GM21528 (cell line): Measurements from ENCODE around the gene CCDC190.
"Not testable (repeated sequence)": the region's sequence is repeated elsewhere in the genome, so short reads cannot be mapped to it uniquely, and the experiment has no call there.

Source experiments
- ATAC-seq: cut with Tn5 transposase; IDR thresholded peaks from one replicate; pipeline ENCODE4 v1.9.1; 2021; ENCODE audit warnings: mild to moderate bottlenecking, moderate library complexity; ENCODE audit not compliant: unreplicated experiment, low FRiP score

Gene CCDC190

DNA sequence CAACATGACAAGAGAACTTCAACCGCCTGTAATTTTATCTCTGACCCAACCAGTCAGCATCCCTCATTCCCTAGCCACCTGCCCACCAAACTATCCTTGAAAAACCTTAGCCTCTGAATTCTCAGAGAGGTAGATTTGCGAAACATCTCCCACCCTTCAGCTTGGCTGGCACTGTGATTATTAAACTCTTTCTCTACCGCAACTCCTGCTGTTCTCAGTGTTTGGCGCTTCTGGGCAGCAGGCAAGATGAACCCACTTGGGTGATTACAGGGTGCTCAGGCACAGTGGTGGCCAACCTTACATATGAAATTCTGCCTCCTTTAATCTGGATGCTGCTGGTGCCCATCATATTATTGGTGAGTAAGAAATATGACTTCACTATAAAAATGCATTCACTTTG lies 22.1 kb downstream of the CCDC190 start:
- no peak for ATAC-seq

DNA sequence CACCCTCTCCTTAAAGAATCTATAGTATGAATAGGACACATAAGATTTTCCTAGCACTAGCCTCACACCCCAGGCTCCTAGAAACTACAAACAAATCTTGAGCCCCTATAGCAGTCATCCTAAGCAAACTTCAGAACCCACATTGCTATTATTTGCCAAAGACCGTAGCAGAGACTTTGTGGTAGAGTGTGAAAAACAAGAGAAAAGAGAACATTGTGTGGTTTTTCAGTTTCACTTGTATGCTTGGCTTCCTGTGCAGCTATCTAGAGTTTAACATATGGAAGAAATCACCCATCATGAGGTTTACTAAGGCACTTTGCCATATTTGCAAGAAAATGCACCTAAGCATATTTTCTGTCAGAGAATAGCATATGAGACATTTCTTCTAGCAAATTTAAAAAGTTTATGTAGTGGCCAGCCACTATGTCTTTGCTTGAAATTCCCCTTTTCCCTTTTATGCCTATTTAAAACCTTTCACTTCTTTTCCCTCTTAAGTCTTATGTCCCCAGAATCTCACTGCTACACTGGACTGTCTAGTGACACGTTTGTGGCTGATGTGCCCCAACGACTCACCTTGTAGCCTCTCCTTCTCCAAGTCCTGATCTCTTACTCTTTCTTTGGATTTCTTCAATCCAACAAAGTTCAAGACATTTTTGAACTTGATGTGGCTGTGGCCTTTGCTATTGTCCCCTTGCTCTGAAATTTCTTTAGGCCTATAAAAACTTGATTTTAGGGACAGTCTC lies 25.6 kb downstream of the CCDC190 start:
- ATAC-seq: peak; percentile 89

DNA sequence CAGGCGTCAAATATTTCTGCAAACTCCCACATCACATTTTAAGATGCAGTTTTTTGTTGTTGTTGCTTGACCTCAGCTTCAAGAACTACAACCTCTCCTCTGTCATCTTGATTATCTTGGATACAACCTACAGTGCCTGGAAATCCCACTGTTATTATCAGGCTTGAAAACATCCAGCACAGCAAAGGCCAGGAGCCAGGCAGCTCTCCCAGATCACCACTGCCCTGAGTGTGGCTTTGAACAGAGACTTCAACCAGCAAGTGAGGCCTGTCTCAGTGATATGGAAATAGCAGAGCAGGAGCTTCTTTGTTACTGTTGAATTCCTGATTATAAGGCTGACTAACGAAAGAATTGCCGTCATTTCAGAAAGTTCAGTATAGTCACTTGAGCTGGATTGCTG lies 28.5 kb downstream of the CCDC190 start:
- no peak for ATAC-seq

DNA sequence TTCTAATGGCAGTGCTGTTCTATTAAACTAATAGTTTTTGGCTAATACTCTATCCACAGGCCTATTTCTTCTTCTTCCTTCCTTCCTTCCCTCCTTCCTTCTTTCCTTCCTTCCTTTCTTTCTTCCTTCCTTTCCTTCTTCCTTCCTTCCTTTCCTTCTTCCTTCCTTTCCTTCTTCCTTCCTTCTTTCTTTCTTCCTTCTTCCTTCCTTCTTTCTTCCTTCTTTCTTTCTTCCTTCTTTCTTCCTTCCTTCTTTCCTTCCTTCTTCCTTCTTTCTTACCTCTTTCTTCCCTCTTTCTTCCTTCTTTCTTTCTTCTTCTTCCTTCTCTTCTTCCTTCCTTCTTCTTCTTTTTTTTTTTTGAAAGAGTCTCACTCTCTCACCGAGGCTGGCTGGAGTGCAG lies 31.7 kb downstream of the CCDC190 start:
- ATAC-seq: no peak

DNA sequence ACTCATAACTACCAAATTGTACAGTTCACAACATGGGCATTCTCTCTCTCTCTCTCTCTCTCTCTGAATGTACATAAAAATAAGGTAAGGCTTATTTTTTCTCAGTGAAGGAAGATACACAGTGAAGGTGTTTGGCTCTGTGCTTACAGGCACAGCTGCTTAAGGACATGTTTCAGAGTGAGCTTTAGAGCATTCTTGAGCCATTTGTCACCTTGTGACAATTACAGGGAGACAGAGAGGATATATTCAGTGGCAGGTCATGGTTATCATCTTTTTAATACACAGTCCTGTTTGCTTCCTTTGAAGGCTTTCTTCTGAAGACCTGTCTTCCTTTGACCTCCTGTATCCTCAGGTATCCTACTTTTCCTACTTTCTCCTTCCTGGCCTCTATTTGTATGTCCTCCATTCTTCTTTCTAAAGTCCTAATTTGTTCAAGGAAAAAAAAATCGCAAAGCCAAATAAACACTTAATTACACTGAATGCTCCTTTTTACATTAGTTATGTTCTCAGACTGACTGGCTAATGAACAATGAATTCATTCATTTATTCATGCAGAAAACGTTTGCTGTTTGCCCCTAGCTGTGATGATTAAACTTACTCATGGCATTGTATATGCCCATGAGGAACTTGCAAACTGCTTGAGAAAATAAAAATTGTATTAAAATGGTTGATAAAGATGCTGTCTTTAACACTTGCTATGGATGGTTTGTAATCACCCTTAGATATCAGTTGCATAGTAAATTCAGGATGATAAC lies 37.0 kb downstream of the CCDC190 start:
- ATAC-seq: no peak

DNA sequence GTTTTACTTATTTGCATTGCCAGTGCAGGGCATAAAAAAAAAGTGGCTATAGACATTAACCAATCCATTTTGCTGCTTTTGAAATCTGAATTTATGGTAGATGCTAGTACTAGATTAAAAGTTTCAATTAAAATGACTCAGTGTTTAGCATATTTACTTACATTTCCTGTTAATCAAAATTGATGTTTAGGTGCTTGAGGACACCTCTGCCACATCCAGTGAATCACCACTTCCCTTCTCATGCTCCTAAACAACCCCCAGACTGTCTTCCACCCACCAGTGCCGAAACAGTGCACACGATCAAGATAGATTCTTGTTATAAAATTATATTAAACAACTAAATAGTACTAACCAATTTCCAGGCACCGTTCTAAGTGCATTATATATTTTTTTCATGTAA lies 37.7 kb downstream of the CCDC190 start:
- no peak for ATAC-seq

DNA sequence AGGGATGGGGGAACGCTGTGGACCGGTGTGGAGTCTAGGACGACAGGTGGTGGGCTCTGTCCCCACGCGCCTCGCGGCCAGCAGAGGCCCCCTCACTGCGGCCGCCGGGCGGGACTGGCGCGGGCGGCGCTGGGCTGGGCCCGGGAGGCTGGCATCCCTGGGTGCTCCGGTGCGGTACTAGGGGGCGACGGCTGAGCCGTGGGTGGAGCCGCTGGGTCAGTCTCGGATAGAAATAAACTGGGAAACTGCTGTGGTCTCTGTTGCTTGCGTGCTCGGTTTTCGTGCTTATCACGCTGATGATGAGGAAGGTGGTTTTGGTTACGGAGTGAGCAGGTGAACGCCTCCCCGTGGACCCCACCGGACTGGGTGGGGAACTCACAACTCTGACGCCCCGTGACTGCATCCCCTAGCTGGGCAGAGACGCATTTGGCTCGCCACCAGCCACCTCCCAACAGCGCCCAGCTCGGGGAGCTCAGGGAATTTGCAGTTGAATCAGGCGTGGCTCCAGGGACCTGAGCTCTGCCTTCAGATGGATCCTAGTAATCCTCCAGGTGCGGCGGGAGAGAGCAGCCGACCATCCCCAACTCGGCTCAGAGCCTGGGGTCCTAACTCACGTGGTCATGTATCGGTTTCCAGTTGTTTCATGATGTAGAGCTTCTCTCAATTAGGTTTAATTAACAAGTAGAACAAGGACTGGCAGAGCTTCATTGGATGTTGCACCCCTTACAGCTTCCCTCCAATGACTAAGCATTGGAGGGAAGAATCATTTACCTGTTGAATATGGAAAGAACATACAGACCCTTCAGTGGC lies 38.4 kb downstream of the CCDC190 start:
- no peak for ATAC-seq

DNA sequence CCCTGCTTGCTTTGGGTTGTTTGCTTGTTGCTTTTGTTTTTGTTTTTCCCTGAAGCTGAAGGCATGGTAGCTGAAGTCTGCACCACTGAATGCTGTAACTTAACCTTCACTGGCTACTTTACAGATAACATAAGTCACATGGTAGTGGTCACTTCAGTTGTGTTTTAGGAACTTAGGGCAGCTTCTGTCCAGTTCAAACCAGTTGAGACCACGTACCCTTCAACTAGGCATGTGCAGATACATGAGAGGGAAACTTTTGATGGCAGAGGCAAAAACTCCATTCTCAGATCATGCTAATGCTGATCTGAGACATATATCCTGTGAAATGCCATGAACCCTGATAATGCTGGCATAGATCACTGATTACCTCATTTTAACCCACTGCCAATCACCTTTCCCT lies 42.3 kb downstream of the CCDC190 start:
- not testable (repeated sequence) for ATAC-seq

DNA sequence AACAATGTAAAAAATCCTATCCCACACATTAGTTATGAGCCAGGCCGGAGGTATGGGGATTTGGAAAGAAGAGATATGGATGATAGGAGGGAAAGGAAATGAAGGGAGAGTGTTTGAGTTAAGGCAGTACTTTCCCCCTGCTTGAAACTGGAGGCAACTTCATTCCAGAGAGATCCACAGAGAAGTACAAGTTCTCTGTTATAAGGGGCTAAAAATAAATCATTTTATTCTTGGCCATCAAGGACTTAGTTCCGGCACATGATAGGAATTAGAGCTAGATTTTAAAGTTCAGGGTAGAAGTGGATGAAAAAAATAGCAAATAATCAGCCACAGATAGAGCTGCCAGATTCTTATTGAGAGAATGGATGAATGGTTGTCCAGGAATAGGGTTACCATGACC lies 42.8 kb downstream of the CCDC190 start:
- ATAC-seq: not testable (repeated sequence)

DNA sequence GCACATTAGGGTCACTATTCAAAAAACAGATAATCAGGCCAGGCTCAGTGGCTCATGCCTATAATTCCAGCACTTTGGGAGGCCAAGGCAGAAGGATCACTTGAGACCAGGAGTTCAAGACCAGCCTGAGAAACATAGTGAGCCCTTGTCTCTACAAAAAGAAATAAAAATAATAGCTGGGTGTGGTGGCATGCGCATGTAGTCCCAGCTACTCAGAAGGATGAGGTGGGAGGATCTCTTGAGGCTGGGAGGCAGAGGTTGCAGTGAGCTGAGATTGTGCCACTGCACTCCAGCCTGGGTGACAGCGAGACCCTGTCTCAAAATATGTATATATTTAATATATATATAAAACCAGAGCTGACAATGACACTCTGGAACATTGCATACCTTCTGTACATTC lies 48.6 kb downstream of the CCDC190 start:
- not testable (repeated sequence) for ATAC-seq

DNA sequence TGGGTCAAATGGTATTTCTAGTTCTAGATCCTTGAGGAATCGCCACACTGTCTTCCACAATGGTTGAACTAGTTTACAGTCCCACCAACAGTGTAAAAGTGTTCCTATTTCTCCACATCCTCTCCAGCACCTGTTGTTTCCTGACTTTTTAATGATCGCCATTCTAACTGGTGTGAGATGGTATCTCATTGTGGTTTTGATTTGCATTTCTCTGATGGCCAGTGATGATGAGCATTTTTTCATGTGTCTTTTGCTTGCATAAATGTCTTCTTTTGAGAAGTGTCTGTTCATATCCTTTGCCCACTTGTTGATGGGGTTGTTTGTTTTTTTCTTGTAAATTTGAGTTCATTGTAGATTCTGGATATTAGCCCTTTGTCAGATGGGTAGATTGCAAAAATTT lies 53.5 kb downstream of the CCDC190 start:
- not testable (repeated sequence) for ATAC-seq
